Measurements from ENCODE around the gene SPRED3. TPM values are rescaled to one million over a fixed set of nuclear protein-coding genes. Genes with fewer than 3 reads are reported as not detected.
A peak's percentile ranks its signal among the peaks of the same experiment; 100 is the strongest.

SPRED3 gene
- total RNA-seq, 1 donor from 2014 or later = 3.2 TPM

DNA sequence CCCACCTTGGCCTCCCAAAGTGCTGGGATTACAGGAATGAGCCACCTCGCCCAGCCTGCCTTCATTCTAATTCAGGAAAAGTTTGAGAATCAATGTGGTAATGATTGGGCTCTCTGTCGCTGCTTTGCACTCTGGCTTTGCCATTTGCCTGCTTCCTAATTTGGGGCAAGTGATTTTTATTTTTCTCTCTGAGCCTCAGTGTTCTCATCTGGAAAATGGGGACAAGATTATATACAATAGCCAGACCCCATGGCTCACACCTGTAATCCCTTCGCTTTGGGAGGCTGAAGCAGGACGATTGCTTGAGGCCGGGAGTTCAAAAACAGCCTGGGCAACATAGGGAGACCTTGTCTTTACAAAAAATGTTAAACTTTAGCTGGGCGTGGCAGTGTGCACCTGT, 48.8 kb downstream of the SPRED3 start:
- no peak for DNase-seq (ENCODE audit: low spot score)
- Mint-ChIP-seq H3K27ac (ENCODE audit: unreplicated experiment) (no peak overlapping the region), H3K4me3 (ENCODE audit: unreplicated experiment) (no peak overlapping the region), H3K36me3 (ENCODE audit: low read depth, unreplicated experiment) (no peaks in the 10 kb centered on the region), H3K9me3 (ENCODE audit: unreplicated experiment) (peaks cover 4% of the 10 kb centered on the region), H3K4me1 (ENCODE audit: unreplicated experiment) (peaks cover 11% of the 10 kb centered on the region), H3K27me3 (ENCODE audit: unreplicated experiment) (peaks cover 5% of the 10 kb centered on the region)
- TF ChIP-seq, protein P1, sequence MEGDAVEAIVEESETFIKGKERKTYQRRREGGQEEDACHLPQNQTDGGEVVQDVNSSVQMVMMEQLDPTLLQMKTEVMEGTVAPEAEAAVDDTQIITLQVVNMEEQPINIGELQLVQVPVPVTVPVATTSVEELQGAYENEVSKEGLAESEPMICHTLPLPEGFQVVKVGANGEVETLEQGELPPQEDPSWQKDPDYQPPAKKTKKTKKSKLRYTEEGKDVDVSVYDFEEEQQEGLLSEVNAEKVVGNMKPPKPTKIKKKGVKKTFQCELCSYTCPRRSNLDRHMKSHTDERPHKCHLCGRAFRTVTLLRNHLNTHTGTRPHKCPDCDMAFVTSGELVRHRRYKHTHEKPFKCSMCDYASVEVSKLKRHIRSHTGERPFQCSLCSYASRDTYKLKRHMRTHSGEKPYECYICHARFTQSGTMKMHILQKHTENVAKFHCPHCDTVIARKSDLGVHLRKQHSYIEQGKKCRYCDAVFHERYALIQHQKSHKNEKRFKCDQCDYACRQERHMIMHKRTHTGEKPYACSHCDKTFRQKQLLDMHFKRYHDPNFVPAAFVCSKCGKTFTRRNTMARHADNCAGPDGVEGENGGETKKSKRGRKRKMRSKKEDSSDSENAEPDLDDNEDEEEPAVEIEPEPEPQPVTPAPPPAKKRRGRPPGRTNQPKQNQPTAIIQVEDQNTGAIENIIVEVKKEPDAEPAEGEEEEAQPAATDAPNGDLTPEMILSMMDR (IDR thresholded peaks at IDR 0.05; ENCODE audit: unreplicated experiment) = no peak

DNA sequence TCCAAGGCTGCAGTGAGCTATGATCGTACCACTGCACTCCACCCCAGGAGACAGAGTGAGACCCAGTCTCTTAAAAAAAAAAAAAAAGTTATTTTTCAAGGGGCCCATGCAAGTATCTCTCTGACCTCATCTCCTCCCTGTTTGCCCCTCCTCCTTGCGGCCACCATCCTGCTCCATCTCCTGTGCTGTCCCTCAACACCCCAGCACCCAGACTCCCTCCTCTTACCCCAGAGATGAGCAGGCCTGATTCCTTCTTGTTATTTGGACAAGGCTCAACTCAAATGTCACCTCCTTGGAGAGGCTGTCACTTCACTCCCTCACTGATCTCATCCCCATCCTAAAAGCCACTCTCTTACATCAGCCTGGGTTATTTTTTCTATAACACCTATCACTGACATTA, 49.4 kb downstream of the SPRED3 start:
- TF ChIP-seq, protein P1 (IDR thresholded peaks at IDR 0.05; ENCODE audit: unreplicated experiment) = no peak
- no peak for DNase-seq (ENCODE audit: low spot score)
- Mint-ChIP-seq H3K36me3 (ENCODE audit: low read depth, unreplicated experiment) (no peaks in the 10 kb centered on the region), H3K27ac (ENCODE audit: unreplicated experiment) (no peak overlapping the region), H3K9me3 (ENCODE audit: unreplicated experiment) (peaks cover 4% of the 10 kb centered on the region), H3K4me1 (ENCODE audit: unreplicated experiment) (peaks cover 11% of the 10 kb centered on the region), H3K27me3 (ENCODE audit: unreplicated experiment) (peaks cover 5% of the 10 kb centered on the region), H3K4me3 (ENCODE audit: unreplicated experiment) (no peak overlapping the region)

DNA sequence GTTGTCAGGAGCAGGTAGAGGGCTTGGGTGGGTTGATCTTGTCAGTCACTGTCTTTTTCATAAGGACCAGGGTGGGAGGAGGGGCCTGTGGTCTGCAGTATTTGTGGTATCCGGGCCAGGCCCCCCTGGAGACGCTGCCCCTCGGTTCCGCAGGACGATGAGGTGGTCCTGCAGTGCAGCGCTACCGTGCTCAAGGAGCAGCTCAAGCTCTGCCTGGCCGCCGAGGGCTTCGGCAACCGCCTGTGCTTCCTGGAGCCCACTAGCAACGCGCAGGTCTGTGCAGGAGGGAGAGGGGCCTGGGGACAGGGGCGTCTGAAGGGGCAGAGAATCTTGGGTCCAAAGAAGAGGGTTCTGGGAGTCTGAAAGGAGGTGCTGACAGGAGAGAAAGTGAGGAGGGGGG, 52.1 kb downstream of the SPRED3 start:
- Mint-ChIP-seq H3K9me3 (ENCODE audit: unreplicated experiment) (peaks cover 4% of the 10 kb centered on the region), H3K27ac (ENCODE audit: unreplicated experiment) (no peak overlapping the region), H3K4me3 (ENCODE audit: unreplicated experiment) (no peak overlapping the region), H3K4me1 (ENCODE audit: unreplicated experiment) (peaks cover 3% of the 10 kb centered on the region), H3K36me3 (ENCODE audit: low read depth, unreplicated experiment) (no peaks in the 10 kb centered on the region), H3K27me3 (ENCODE audit: unreplicated experiment) (peaks cover 12% of the 10 kb centered on the region)
- DNase-seq (ENCODE audit: low spot score) = no peak
- TF ChIP-seq, protein P1 (IDR thresholded peaks at IDR 0.05; ENCODE audit: unreplicated experiment) = no peak

DNA sequence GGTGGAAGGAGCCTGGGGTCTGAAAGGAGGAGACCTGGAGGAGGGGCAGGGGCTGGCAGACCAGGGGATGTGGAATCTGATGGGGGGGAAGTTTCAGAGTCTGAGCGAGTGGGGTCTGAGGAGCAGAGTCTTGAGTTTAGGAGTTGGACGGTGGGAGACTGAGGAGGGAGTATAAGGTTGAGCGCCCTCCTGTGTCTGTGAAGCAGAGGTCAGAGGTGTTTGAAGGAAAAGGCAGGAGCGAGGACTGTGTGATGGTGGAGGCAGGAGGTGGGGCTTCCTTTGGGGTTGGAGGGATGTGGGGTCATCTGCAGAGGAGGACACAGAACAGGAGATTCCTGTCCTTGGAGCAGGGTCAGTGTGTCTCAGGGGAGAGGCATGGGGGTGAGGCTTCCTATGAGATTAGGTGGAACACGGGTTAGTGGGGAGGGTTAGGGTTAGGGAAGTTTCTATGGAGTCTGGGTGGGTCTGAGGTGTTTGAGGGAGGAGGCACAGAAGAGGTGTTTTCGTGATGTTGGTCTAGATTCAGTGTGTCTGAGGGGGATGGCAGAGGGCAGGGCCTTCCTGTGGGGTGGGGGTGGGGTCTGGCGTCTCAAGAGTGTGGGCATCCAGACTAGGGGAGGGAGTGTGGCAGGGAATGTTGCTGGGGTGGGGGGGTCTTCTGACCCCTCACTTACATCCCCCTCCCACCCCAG, 53.3 kb downstream of the SPRED3 start:
- Mint-ChIP-seq H3K9me3 (ENCODE audit: unreplicated experiment) (peaks cover 4% of the 10 kb centered on the region), H3K4me3 (ENCODE audit: unreplicated experiment) (no peak overlapping the region), H3K36me3 (ENCODE audit: low read depth, unreplicated experiment) (no peaks in the 10 kb centered on the region), H3K4me1 (ENCODE audit: unreplicated experiment) (peaks cover 3% of the 10 kb centered on the region), H3K27ac (ENCODE audit: unreplicated experiment) (no peak overlapping the region), H3K27me3 (ENCODE audit: unreplicated experiment) (peaks cover 12% of the 10 kb centered on the region)
- DNase-seq (ENCODE audit: low spot score) = peak; percentile 33
- TF ChIP-seq, protein P1 (IDR thresholded peaks at IDR 0.05; ENCODE audit: unreplicated experiment) = no peak

DNA sequence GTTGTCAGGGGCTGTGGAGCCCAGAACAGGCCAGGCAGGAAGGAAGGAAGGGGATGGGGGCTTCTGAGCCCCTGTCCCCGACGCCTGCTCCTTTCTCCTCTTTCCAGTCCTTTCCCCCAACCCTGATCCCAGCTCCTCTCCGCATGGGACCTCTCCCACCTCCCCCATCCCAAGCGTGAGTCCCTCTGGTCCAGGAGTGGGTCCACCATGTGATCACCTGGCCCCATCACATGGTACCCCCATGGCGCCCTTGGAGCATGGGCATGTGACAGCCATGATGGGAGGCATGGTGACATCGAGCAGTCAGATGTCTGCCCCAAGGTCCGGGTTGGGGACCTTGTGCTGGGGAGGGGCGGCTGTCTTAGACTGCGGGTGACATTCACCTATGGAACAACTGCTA, 54.2 kb downstream of the SPRED3 start:
- Mint-ChIP-seq H3K4me1 (ENCODE audit: unreplicated experiment) (peaks cover 3% of the 10 kb centered on the region), H3K27me3 (ENCODE audit: unreplicated experiment) (peaks cover 12% of the 10 kb centered on the region), H3K27ac (ENCODE audit: unreplicated experiment) (no peak overlapping the region), H3K4me3 (ENCODE audit: unreplicated experiment) (no peak overlapping the region), H3K9me3 (ENCODE audit: unreplicated experiment) (peaks cover 4% of the 10 kb centered on the region), H3K36me3 (ENCODE audit: low read depth, unreplicated experiment) (no peaks in the 10 kb centered on the region)
- no peak for DNase-seq (ENCODE audit: low spot score)
- TF ChIP-seq, protein P1 (IDR thresholded peaks at IDR 0.05; ENCODE audit: unreplicated experiment) = no peak

Measured in endothelial cell (in vitro differentiated cells).